ENCODE results near the gene PTCHD1. TPM values are rescaled to one million over a fixed set of nuclear protein-coding genes. Genes with fewer than 3 reads are reported as not detected.

PTCHD1 gene
- total and polyA plus RNA-seq, 10 donors: 0.07 to 0.89 (median 0.42) TPM

- intact Hi-C loops (cut with DNase I; ENCODE audit: low total_unique reads): no loop called here
- Histone ChIP-seq H3K27ac (no peak overlapping the region), H3K36me3 (no peaks in the 10 kb centered on the region), H3K27me3 (replicated peaks in 1 of 7) (no peaks in the 10 kb centered on the region), H3K4me1 (no peaks in the 10 kb centered on the region), H3K4me3 (no peak overlapping the region), H3K9me3 (no peaks in the 10 kb centered on the region)
- TF ChIP-seq CTCF (IDR thresholded peaks at IDR 0.05 in 8 of 11, conservative IDR thresholded peaks at IDR 0.05 in 3 of 11) (no peak), POLR2AphosphoS5 (IDR thresholded peaks at IDR 0.05) (no peak), POLR2A (IDR thresholded peaks at IDR 0.05) (no peak)
- DNase-seq: no peak
- WGBS, 5 donors: 56 to 91% (median 77%) methylated on average over 3 to 8 of the region's 8 CpGs
These were observed 41.5 kb upstream of the PTCHD1 start for GRCh38 chrX:23292988-23293651.

GRCh38 chrX:23304881-23305280 lies 29.8 kb upstream of the PTCHD1 start:
- intact Hi-C loops (cut with DNase I; ENCODE audit: low total_unique reads): no loop called here
- WGBS, 5 donors: 70 to 91% (median 77%) methylated on average over 4 of the region's 4 CpGs
- Histone ChIP-seq H3K9me3 (no peaks in the 10 kb centered on the region), H3K27ac (no peak overlapping the region), H3K4me1 (no peaks in the 10 kb centered on the region), H3K27me3 (replicated peaks in 1 of 7) (no peaks in the 10 kb centered on the region), H3K4me3 (no peak overlapping the region), H3K36me3 (no peaks in the 10 kb centered on the region)
- no peak for DNase-seq
- no peak for TF ChIP-seq POLR2AphosphoS5 (IDR thresholded peaks at IDR 0.05)
- no peak for TF ChIP-seq CTCF (IDR thresholded peaks at IDR 0.05 in 8 of 11, conservative IDR thresholded peaks at IDR 0.05 in 3 of 11)
- TF ChIP-seq POLR2A (IDR thresholded peaks at IDR 0.05): no peak

- intact Hi-C loops (cut with DNase I; ENCODE audit: low total_unique reads): no loop called here
- Histone ChIP-seq H3K4me3 (no peak overlapping the region), H3K4me1 (no peaks in the 10 kb centered on the region), H3K9me3 (no peaks in the 10 kb centered on the region), H3K27me3 (replicated peaks in 1 of 7) (no peaks in the 10 kb centered on the region), H3K27ac (no peak overlapping the region), H3K36me3 (no peaks in the 10 kb centered on the region)
- 83 to 94% (median 87%) methylated on average over 4 to 8 of the region's 8 CpGs for WGBS, 5 donors
- TF ChIP-seq POLR2AphosphoS5 (IDR thresholded peaks at IDR 0.05) (no peak), POLR2A (IDR thresholded peaks at IDR 0.05) (no peak), CTCF (IDR thresholded peaks at IDR 0.05 in 8 of 11, conservative IDR thresholded peaks at IDR 0.05 in 3 of 11) (no peak)
- no peak for DNase-seq
These were observed 22.9 kb upstream of the PTCHD1 start for GRCh38 chrX:23311731-23312130.

GRCh38 chrX:23312136-23312535 lies 22.5 kb upstream of the PTCHD1 start:
- H3K9me3 ChIP-seq: no peaks in the 10 kb centered on the region
- no peak for DNase-seq
- no peaks in the 10 kb centered on the region for H3K4me1 ChIP-seq
- H3K27me3 ChIP-seq (replicated peaks in 1 of 7): no peaks in the 10 kb centered on the region
- no peaks in the 10 kb centered on the region for H3K36me3 ChIP-seq
- 82 to 100% (median 91%) methylated on average over 3 of the region's 3 CpGs for WGBS, 5 donors
- no peak overlapping the region for H3K27ac ChIP-seq
- intact Hi-C loops (cut with DNase I; ENCODE audit: low total_unique reads): no loop called here
- TF ChIP-seq CTCF (IDR thresholded peaks at IDR 0.05 in 8 of 11, conservative IDR thresholded peaks at IDR 0.05 in 3 of 11): no peak
- no peak for TF ChIP-seq POLR2AphosphoS5 (IDR thresholded peaks at IDR 0.05)
- no peak for TF ChIP-seq POLR2A (IDR thresholded peaks at IDR 0.05)
- H3K4me3 ChIP-seq: no peak overlapping the region
